Stimulated activated naive CD8-positive, alpha-beta T cell treated with anti-CD3 and anti-CD28 coated beads, Interleukin-15, Interleukin-2, amounts not matched to agents 100 U/mL and 50 U/mL, for 24 hours (primary cell): ENCODE measurements around the gene PAQR4.
"Not testable (repeated sequence)": the region's sequence is repeated elsewhere in the genome, so short reads cannot be mapped to it uniquely, and the experiment has no call there.

Experiments
- ATAC-seq: fragments of 150-1000 bp; cut with Tn5 transposase; one replicate; pipeline ENCODE4 v1.10.0; 2021
- DNase-seq: peaks from one replicate; pipeline ENCODE4 v3.0.0; 2021

PAQR4 gene

GRCh38 chr16:2943716-2944115 lies 25.4 kb upstream of the PAQR4 start:
- not testable (repeated sequence) for DNase-seq, ATAC-seq

GRCh38 chr16:2946649-2947048 lies 22.5 kb upstream of the PAQR4 start:
- no peak for DNase-seq
- no peak for ATAC-seq

- ATAC-seq (no peak), DNase-seq (no peak)
These were observed 20.1 kb upstream of the PAQR4 start for GRCh38 chr16:2948807-2949704.

GRCh38 chr16:2949705-2950352 lies 19.3 kb upstream of the PAQR4 start:
- ATAC-seq (no peak), DNase-seq (no peak)

- DNase-seq (no peak), ATAC-seq (no peak)
These were observed 18.8 kb upstream of the PAQR4 start for GRCh38 chr16:2950353-2950724.

- DNase-seq (no peak), ATAC-seq (no peak)
These were observed 18.4 kb upstream of the PAQR4 start for GRCh38 chr16:2950773-2951172.

GRCh38 chr16:2952679-2953078 lies 16.5 kb upstream of the PAQR4 start:
- DNase-seq (no peak), ATAC-seq (no peak)

- DNase-seq (no peak), ATAC-seq (no peak)
These were observed 15.2 kb upstream of the PAQR4 start for GRCh38 chr16:2953706-2954627.

GRCh38 chr16:2954656-2955381 lies 14.3 kb upstream of the PAQR4 start:
- DNase-seq (no peak), ATAC-seq (no peak)

GRCh38 chr16:2955438-2955778 lies 13.7 kb upstream of the PAQR4 start:
- DNase-seq (no peak), ATAC-seq (no peak)

GRCh38 chr16:2955779-2956578 lies 13.2 kb upstream of the PAQR4 start:
- no peak for ATAC-seq

GRCh38 chr16:2956579-2956956 lies 12.6 kb upstream of the PAQR4 start:
- no peak for ATAC-seq
- no peak for DNase-seq

More at GRCh38 chr16:2955779-2956578, 13.2 kb upstream of the PAQR4 start:
- DNase-seq, result no peak

- DNase-seq (no peak), ATAC-seq (no peak)
These were observed 9.9 kb upstream of the PAQR4 start for GRCh38 chr16:2959206-2959605.

GRCh38 chr16:2960183-2961010 lies 8.8 kb upstream of the PAQR4 start:
- DNase-seq, result no peak
- no peak for ATAC-seq

GRCh38 chr16:2962334-2963073 lies 6.6 kb upstream of the PAQR4 start:
- ATAC-seq, result no peak
- DNase-seq, result no peak

- DNase-seq (no peak), ATAC-seq (no peak)
These were observed 6.0 kb upstream of the PAQR4 start for GRCh38 chr16:2963074-2963722.

- peak; percentile 11 for ATAC-seq
- DNase-seq, result peak; percentile 56
These were observed 5.2 kb upstream of the PAQR4 start, which contains the start of gene KREMEN2 for GRCh38 chr16:2963723-2964474. KREMEN2 (plus strand) TSS chr16:2964275; CDS start chr16:2964521, 246 bp downstream.
